Adipocyte (in vitro differentiated cells): Measurements from ENCODE around the gene OLFM2.

Experiments used
- DNase-seq: peaks from one replicate; pipeline ENCODE4 v3.0.0-alpha.2; 2015; ENCODE audit warnings: low read depth
- H3K27me3 ChIP-seq: replicated peaks from 2 replicates; pipeline ENCODE4 v1.7.0; 2013; ENCODE audit warnings: mild to moderate bottlenecking, low read length, moderate library complexity; ENCODE audit not compliant: control insufficient read depth, insufficient read depth
- H3K36me3 ChIP-seq: 2 replicates; pipeline ENCODE4 v1.7.0; 2013; ENCODE audit warnings: low read length, mild to moderate bottlenecking, moderate library complexity; ENCODE audit not compliant: control insufficient read depth, insufficient read depth, severe bottlenecking
- H3K4me1 ChIP-seq: 2 replicates; pipeline ENCODE4 v1.7.0; 2013; ENCODE audit warnings: mild to moderate bottlenecking, low read length, moderate library complexity; ENCODE audit not compliant: control insufficient read depth, insufficient read depth
- H3K4me3 ChIP-seq: 2 replicates; pipeline ENCODE4 v1.7.0; 2013; ENCODE audit warnings: mild to moderate bottlenecking, low read length, moderate library complexity
- H3K9ac ChIP-seq: 2 replicates; pipeline ENCODE4 v1.7.0; 2013; ENCODE audit warnings: mild to moderate bottlenecking, low read length, moderate library complexity
- H3K9me3 ChIP-seq: 2 replicates; pipeline ENCODE4 v1.7.0; 2013; ENCODE audit warnings: mild to moderate bottlenecking, low read length, moderate library complexity; ENCODE audit not compliant: control insufficient read depth

Gene OLFM2

DNA sequence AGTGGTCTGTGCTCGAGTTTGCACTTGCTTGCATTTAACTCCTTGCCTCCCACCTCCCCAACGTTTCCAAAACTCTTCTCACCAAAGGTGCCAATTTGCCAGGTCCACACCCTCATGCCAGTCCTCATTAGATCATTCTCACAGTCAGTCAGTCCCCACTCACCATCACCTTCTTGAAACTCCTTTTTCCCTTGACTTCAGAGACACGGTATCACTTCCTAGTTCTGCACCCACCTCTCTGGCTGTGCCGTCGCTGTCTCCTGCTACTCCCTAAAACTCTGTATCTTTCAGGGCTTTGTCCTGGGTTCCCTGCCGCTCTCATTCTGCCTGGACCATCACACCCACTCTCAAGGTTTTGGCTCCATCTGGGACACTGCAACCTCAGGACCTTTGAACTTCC lies 19.6 kb downstream of the OLFM2 start:
- no peak overlapping the region for H3K9ac ChIP-seq
- H3K4me1 ChIP-seq = peaks cover 11% of the 10 kb centered on the region
- no peaks in the 10 kb centered on the region for H3K9me3 ChIP-seq
- H3K4me3 ChIP-seq = no peak overlapping the region
- no peaks in the 10 kb centered on the region for H3K27me3 ChIP-seq
- DNase-seq = no peak
- H3K36me3 ChIP-seq = no peaks in the 10 kb centered on the region

DNA sequence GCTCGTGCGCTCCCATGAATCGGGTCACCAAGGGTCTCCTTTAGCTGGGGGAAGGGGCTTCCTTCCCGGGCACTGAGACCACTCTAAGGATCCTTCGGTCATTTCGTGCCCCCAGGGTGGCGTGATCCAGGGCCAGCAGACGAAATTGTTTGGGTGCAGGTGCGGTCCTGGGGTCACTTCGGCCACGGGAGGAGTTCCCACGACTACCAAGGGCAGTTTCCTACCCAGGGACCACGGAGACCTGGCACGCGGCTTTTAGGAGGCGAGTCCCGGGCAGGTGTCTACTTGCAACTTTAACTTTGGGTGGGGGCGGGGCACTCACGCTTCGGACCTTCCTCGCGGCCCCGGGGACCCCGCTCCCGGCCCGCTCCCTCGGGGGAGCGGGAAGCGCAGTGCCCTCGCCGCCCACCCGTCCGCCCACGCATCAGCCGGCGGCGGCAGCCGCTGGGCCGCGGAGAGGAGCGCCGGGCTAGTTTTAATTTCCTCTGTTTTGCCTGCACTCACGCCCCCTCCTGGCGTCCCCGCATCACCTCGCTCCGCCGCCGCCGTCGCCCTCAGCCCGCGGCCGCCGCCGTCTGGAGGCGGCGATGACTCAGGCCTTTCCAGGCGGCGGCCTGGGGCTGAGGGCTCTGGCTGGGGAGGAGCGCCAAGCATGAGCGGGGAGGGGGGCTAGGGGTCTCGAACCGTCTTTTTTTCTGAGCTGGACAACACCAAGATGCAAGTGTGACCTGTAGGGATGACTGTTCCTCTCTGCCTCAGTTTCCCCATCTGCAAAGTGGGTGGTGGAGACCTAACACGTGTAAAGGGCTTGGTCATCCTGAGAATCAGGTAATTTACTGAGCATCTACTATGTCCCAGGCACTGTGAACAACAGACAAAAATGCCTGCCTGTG lies 21.8 kb downstream of the OLFM2 start:
- peak; percentile 97 for DNase-seq

DNA sequence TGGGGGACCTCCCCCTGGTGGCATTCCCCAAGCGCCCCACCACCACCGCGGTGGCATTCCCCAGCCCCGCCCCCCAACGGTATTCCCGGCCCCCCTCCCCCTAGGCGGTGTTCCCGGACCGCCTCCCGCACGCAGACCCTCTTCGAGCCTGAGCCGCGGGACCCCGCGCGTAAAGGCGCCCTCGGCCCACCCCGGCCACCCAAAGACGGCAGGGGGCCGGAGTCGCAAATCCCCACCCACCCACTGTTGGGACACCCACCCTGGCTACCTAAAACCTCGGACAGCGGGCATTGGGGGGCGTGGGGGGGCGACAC lies 22.4 kb downstream of the OLFM2 start:
- Histone ChIP-seq H3K9ac (peak overlapping the region; percentile 54), H3K4me3 (peak overlapping the region; percentile 73), H3K9me3 (no peaks in the 10 kb centered on the region), H3K27me3 (no peaks in the 10 kb centered on the region), H3K4me1 (peaks cover 11% of the 10 kb centered on the region), H3K36me3 (no peaks in the 10 kb centered on the region)
- DNase-seq = no peak

More for the DNA sequence above, 21.8 kb downstream of the OLFM2 start:
- Histone ChIP-seq H3K36me3 (no peaks in the 10 kb centered on the region), H3K9ac (peak overlapping the region; percentile 72), H3K27me3 (no peaks in the 10 kb centered on the region), H3K9me3 (no peaks in the 10 kb centered on the region), H3K4me1 (peaks cover 11% of the 10 kb centered on the region), H3K4me3 (peak overlapping the region; percentile 73)

DNA sequence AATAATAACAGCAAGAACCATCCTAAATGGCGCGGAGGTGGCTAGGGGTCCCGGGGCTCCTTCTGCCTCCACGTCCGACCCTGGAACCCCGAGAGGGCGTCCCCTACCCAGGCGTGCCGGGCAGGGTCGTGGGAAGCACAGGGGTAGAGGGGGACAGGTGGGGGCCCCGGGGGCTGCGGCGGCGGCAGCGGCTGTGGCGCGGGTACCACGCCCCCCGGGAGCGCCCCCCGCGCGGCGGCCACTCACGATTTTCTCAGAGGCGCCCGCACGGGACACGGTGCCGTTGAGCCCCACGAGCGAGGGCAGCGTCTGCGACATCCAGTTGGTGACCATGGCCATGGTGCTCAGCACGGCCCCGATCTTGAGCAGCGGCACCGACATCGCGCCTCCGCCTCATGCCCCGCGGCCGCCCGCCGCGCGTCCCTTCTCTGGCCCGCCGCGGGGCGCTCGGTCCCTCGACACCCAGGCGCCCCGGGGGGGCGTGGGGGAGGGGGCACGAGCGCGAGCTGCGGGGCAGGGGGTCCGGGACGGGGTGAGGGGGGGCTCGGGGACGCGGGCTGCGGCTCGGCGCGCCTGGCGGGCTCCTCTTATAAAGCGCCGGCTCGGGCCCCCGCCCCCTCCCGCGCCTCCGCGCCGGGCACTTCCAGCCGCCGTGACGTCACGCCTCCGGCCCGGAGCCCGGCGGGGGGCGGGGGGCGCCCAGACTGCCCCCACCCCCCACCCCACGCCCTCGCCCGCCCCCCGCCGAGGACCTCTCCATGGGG lies 22.9 kb downstream of the OLFM2 start:
- DNase-seq = peak; percentile 71
- no peaks in the 10 kb centered on the region for H3K36me3 ChIP-seq
- H3K9ac ChIP-seq = no peak overlapping the region
- peak overlapping the region; percentile 61 for H3K4me3 ChIP-seq
- no peaks in the 10 kb centered on the region for H3K9me3 ChIP-seq
- H3K27me3 ChIP-seq = no peaks in the 10 kb centered on the region
- H3K4me1 ChIP-seq = peaks cover 11% of the 10 kb centered on the region

DNA sequence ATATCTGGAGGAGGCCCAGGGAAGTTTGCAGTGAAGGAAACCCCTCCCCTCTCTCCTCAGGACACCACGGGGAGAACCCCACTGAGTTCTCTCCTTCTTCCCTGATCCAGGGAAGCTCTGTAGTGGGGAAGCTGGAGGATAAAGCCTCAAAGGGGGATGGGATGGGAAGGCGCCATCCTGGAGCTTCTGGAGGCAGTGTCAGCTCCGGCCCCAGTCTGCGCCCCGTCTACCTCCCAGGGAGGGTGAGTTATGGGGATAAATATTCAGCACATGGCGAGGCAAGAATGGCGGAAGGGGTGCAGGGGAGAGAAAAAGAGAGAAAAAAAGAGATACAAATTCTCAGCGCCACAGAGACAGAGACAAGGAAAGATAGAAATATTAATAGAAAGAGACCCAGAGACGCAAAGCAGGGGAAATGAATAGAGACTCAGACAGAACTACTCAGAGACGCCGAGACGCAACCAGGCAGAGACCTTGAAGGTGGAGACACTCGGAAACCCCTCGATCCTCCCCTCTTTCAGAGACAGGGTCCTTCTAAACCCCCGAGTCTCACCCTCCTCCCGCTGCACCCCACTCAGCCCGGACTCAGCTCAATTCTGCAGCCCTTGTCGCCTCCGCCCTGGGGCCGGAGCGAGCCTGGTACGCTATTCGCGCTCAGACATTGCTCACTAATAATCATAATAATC lies 23.6 kb downstream of the OLFM2 start:
- H3K27me3 ChIP-seq = no peaks in the 10 kb centered on the region
- H3K9me3 ChIP-seq = no peaks in the 10 kb centered on the region
- peak overlapping the region; percentile 61 for H3K4me3 ChIP-seq
- DNase-seq = no peak
- H3K9ac ChIP-seq = no peak overlapping the region
- peaks cover 11% of the 10 kb centered on the region for H3K4me1 ChIP-seq
- H3K36me3 ChIP-seq = no peaks in the 10 kb centered on the region

DNA sequence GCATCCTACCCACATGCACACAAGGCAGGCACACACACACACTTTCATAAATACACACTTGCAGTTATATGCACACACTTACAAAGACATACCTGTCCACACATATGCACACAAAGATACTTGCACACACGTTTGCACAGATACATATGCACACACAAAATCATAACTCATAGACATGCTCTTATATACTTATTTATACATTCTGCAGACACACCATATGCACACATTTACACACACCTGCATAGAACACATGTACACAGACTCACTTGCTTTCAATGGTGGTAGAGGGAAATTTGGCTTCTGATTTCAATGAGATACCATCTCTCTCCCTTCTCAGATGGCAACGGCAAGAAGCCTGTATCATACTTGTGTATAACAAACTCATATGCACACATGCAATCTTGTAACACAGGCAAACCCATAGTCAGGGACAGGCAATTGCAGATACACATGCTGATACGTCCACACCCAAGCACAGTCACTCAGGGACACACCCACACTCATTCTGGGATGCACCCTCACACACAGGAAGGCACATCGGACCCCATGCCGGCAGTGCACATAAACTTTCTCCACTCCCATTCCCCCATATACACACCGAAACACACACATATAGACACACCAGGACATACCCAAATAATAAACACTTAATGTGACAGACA lies 24.7 kb downstream of the OLFM2 start:
- Histone ChIP-seq H3K9me3 (no peaks in the 10 kb centered on the region), H3K27me3 (no peaks in the 10 kb centered on the region), H3K4me3 (no peak overlapping the region), H3K9ac (no peak overlapping the region), H3K36me3 (no peaks in the 10 kb centered on the region), H3K4me1 (peaks cover 3% of the 10 kb centered on the region)
- no peak for DNase-seq

DNA sequence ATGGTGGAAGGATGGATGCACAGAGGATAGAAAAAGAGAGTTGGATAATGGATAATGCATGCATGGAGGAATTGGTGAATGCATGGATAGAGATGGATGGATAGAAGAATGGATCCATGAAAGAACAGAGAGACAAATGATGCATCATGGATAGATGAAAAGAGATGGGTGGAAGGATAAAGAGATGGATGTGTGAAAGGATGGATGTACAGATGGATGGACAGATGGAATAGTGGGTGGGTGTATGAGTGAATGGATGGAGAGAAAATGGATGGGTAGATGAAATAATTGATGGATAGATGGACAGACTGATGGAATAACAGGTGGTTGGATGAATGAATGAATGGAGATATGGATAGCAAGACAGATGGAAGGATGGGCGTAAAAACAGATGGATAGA lies 25.7 kb downstream of the OLFM2 start:
- Histone ChIP-seq H3K9me3 (no peaks in the 10 kb centered on the region), H3K27me3 (no peaks in the 10 kb centered on the region), H3K4me3 (no peak overlapping the region), H3K9ac (no peak overlapping the region), H3K4me1 (peaks cover 3% of the 10 kb centered on the region), H3K36me3 (no peaks in the 10 kb centered on the region)
- no peak for DNase-seq

DNA sequence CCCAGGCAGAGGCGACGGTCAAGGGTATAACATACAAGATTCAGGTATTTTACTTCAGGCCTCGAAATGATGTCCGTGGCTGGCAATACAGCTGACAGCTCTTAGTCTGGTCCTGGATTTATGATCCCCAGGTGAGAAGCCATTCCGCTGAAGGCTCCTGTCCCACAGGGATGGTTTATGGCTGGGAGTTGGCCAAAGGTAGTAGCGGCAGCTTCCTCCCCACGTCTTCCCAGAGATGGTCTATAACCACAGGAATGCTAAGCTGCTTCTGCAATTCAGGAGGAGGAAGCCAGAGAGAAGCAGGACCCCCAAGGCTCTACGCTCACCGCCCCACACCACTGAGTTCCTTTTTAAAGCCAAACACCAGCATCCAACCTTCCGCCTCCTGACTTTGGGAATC lies 27.1 kb downstream of the OLFM2 start:
- no peaks in the 10 kb centered on the region for H3K27me3 ChIP-seq
- no peak for DNase-seq
- no peaks in the 10 kb centered on the region for H3K4me1 ChIP-seq
- no peak overlapping the region for H3K9ac ChIP-seq
- H3K9me3 ChIP-seq = no peaks in the 10 kb centered on the region
- H3K36me3 ChIP-seq = no peaks in the 10 kb centered on the region
- no peak overlapping the region for H3K4me3 ChIP-seq

DNA sequence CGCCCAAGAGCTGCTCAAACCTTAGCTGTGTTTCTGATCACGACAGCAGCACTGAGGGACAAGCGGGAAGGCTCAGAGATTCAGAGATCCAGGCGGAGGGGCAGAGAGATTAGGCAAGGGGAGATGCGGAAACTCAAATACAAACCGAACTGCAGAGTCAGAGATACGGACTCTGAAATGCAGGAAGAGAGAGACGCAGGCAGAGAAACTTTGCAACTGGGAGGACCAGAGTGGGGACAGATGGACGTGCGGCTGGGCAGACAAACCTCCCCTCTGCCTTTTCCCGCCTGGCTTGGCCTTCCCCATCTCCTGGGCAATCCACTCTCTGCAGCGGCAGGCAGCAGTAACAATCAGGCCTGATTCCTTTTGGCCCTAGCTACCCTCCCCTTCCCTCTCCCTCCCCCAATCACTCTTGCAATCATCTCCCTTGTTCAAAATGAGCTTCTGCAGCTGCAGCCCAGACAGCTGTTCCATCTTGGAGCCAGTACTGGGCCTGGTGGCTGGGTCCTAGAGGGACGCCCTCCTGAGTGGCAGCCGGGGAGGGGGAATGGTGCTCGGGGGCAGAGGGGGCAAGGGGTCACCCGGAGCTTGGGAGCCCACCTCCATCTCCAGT lies 29.7 kb downstream of the OLFM2 start:
- no peaks in the 10 kb centered on the region for H3K9me3 ChIP-seq
- no peak for DNase-seq
- H3K36me3 ChIP-seq = no peaks in the 10 kb centered on the region
- H3K9ac ChIP-seq = no peak overlapping the region
- H3K4me3 ChIP-seq = no peak overlapping the region
- no peaks in the 10 kb centered on the region for H3K27me3 ChIP-seq
- no peaks in the 10 kb centered on the region for H3K4me1 ChIP-seq

DNA sequence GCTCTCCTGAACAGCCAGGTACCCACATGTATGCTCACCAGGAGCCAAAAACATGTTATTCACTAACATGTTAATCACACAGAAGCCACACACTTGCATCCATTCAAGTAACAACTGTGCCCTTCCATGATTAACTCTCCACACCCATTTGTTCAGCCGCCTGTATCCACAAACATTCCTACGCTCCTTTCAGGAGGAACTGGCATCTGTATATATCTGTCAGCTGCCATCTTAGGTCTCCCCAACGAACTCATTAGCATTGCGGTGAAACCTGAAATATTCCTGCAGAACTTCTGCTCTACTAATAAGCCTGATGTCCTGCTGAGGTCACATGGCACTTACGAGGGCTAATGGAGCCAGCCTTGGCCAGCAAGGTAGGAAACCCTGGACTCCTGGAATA lies 33.0 kb downstream of the OLFM2 start:
- no peak for DNase-seq
- Histone ChIP-seq H3K9ac (no peak overlapping the region), H3K4me1 (no peaks in the 10 kb centered on the region), H3K9me3 (no peaks in the 10 kb centered on the region), H3K4me3 (no peak overlapping the region), H3K27me3 (no peaks in the 10 kb centered on the region), H3K36me3 (no peaks in the 10 kb centered on the region)
